CD14-positive monocyte (primary cell): Measurements from ENCODE around the gene LIN28A. TPM values are rescaled to one million over a fixed set of nuclear protein-coding genes. Genes with fewer than 3 reads are reported as not detected.

Experiments
- DNase-seq, 3 donors: peaks; one replicate each; pipeline ENCODE4 v3.0.0-alpha.2; 2011 to 2022
- H2AFZ ChIP-seq: 2 replicates; pipeline ENCODE4 v1.6.0; 2012; ENCODE audit warnings: mild to moderate bottlenecking, low read depth, low read length, inconsistent platforms; ENCODE audit not compliant: insufficient read depth, poor library complexity, severe bottlenecking
- H3K27ac ChIP-seq, 2 donors: 1 replicate in 1 of 2; 2 replicates in 1 of 2; pipeline ENCODE4 v1.5.1; 2012 to 2013; ENCODE audit warnings: low read length in 2 of 2, control low read depth in 1 of 2, inconsistent platforms in 1 of 2, low read depth in 1 of 2, mild to moderate bottlenecking in 1 of 2
- H3K27me3 ChIP-seq, 2 donors: one replicate each; pipeline versions ENCODE4 v1.6.0 to v1.6.1; 2011 to 2013; ENCODE audit warnings: low read length in 2 of 2; ENCODE audit not compliant: control insufficient read depth in 2 of 2, insufficient read depth in 2 of 2
- H3K36me3 ChIP-seq, 2 donors: replicated peaks in 1 of 2; 1 replicate in 1 of 2; 2 replicates in 1 of 2; pipeline versions ENCODE4 v1.5.1 to v1.6.1; 2012 to 2013; ENCODE audit warnings: low read length in 2 of 2, control low read depth in 1 of 2, inconsistent platforms in 1 of 2, mild to moderate bottlenecking in 1 of 2; ENCODE audit not compliant: insufficient read depth in 2 of 2, control insufficient read depth in 1 of 2
- H3K4me1 ChIP-seq, 2 donors: 1 replicate in 1 of 2; 2 replicates in 1 of 2; pipeline versions ENCODE4 v1.5.1 to v1.6.1; 2012 to 2013; ENCODE audit warnings: low read length in 2 of 2, control low read depth in 1 of 2, inconsistent platforms in 1 of 2, mild to moderate bottlenecking in 1 of 2, moderate library complexity in 1 of 2; ENCODE audit not compliant: insufficient read depth in 2 of 2, control insufficient read depth in 1 of 2
- H3K4me2 ChIP-seq: replicated peaks from 2 replicates; pipeline ENCODE3; 2012; ENCODE audit warnings: low read length, moderate library complexity, mild to moderate bottlenecking; ENCODE audit not compliant: poor library complexity, severe bottlenecking; ENCODE audit errors: extremely low read depth
- H3K4me3 ChIP-seq, 3 experiments: fragments of 200-600 bp in 1 of 3; sonication (generic) in 1 of 3; replicated peaks in 1 of 3; 1 replicate in 2 of 3; 2 replicates in 1 of 3; pipeline ENCODE4 v1.5.1; 2011 to 2013; ENCODE audit warnings: low read length in 3 of 3, mild to moderate bottlenecking in 3 of 3, control low read depth in 2 of 3, low read depth in 2 of 3, inconsistent platforms in 1 of 3, moderate library complexity in 1 of 3
- H3K79me2 ChIP-seq: 2 replicates; pipeline ENCODE4 v1.6.0; 2012; ENCODE audit warnings: mild to moderate bottlenecking, control low read depth, inconsistent platforms, low read length, moderate library complexity; ENCODE audit not compliant: insufficient read depth
- H3K9ac ChIP-seq: 2 replicates; pipeline ENCODE4 v1.6.0; 2017; ENCODE audit warnings: low read length, mild to moderate bottlenecking; ENCODE audit not compliant: insufficient read depth, poor library complexity, severe bottlenecking
- H3K9me3 ChIP-seq, 2 donors: replicated peaks in 1 of 2; 1 replicate in 1 of 2; 2 replicates in 1 of 2; pipeline versions ENCODE4 v1.5.1 to v1.6.1; 2012 to 2013; ENCODE audit warnings: low read length in 2 of 2, control low read depth in 1 of 2; ENCODE audit not compliant: control insufficient read depth in 1 of 2, insufficient read depth in 1 of 2
- H4K20me1 ChIP-seq: 2 replicates; pipeline ENCODE4 v1.6.0; 2012; ENCODE audit warnings: mild to moderate bottlenecking, low read length, control low read depth, moderate library complexity; ENCODE audit not compliant: insufficient read depth
- H3K27ac Mint-ChIP-seq, 7 donors: one replicate each; pipeline ENCODE4 v1.8.0; 2020; ENCODE audit warnings: mild to moderate bottlenecking in 7 of 7, mixed read lengths in 7 of 7, moderate library complexity in 6 of 7, inconsistent platforms in 2 of 7
- H3K27me3 Mint-ChIP-seq, 3 donors: one replicate each; pipeline ENCODE4 v1.8.0; 2021 to 2022; ENCODE audit warnings: low read depth in 3 of 3, mild to moderate bottlenecking in 3 of 3, mixed read lengths in 3 of 3, moderate library complexity in 3 of 3, inconsistent platforms in 1 of 3
- H3K36me3 Mint-ChIP-seq, 2 donors: one replicate each; pipeline ENCODE4 v1.8.0; 2020; ENCODE audit warnings: mixed read lengths in 2 of 2, inconsistent platforms in 1 of 2, mild to moderate bottlenecking in 1 of 2
- H3K4me1 Mint-ChIP-seq: one replicate; pipeline ENCODE4 v1.8.0; 2020; ENCODE audit warnings: mild to moderate bottlenecking, mixed read lengths
- H3K4me3 Mint-ChIP-seq, 2 donors: one replicate each; pipeline ENCODE4 v1.8.0; 2020; ENCODE audit warnings: mild to moderate bottlenecking in 2 of 2, mixed read lengths in 2 of 2, moderate library complexity in 1 of 2
- H3K9me3 Mint-ChIP-seq, 7 donors: one replicate each; pipeline ENCODE4 v1.8.0; 2020 to 2022; ENCODE audit warnings: mixed read lengths in 7 of 7, mild to moderate bottlenecking in 6 of 7, moderate library complexity in 6 of 7, inconsistent platforms in 2 of 7
- CTCF ChIP-seq: fragments of 200-600 bp; IDR thresholded peaks from one replicate; pipeline ENCODE4 v1.8.0; 2022; ENCODE audit warnings: antibody characterized with exemption, mild to moderate bottlenecking
- WGBS: methylation state at CpG from one replicate; pipeline ENCODE4 v1.1.5; 2013; ENCODE audit warnings: missing lambda C conversion rate; ENCODE audit not compliant: insufficient coverage; 5-methylcytosine and 5-hydroxymethylcytosine counted together
- intact Hi-C, 2 donors: fragments of 100-400 bp; cut with micrococcal nuclease; formaldehyde crosslinking; loops; one replicate each; pipeline versions ENCODE4 v1.15.0 to v1.15.1; 2023
- polyA plus RNA-seq, 3 donors: library from polyadenylated mRNA; depleted of rRNA in 1 of 3; unstranded in 2 of 3; stranded (reverse) in 1 of 3; fragments of 300-500 nt in 2 of 3; fragments of >200 nt in 1 of 3; fragmentation: Illumina TruSeq in 2 of 3; gene quantifications; 1 replicate in 2 of 3; 2 replicates in 1 of 3; pipeline ENCODE4 v1.2.3, GENCODE V29; 2012 to 2021

Gene LIN28A
- polyA plus RNA-seq, 3 donors: not detected

GRCh38 chr1:26368006-26368405 lies 42.6 kb upstream of the LIN28A start:
- no peak overlapping the region for H3K4me3 ChIP-seq
- peaks cover 18% of the 10 kb centered on the region for H3K4me1 Mint-ChIP-seq
- peaks cover 0 to 14% of the 10 kb centered on the region in 2 donors for H3K27me3 ChIP-seq
- no peaks in the 10 kb centered on the region for H4K20me1 ChIP-seq
- H3K9me3 Mint-ChIP-seq: peaks cover 0 to 3% (median 0%) of the 10 kb centered on the region in 7 donors
- no peak overlapping the region for H3K27ac Mint-ChIP-seq
- no peaks in the 10 kb centered on the region for H3K79me2 ChIP-seq
- no peak overlapping the region for H3K4me3 Mint-ChIP-seq
- no peak for TF ChIP-seq CTCF
- no peak overlapping the region for H3K27ac ChIP-seq
- no peak overlapping the region for H3K9ac ChIP-seq
- WGBS: 100% methylated on average over 1 of the region's 4 CpGs
- intact Hi-C loops: no loop called here
- DNase-seq: no peak
- H3K36me3 Mint-ChIP-seq: no peaks in the 10 kb centered on the region
- H3K36me3 ChIP-seq: no peaks in the 10 kb centered on the region
- H3K4me1 ChIP-seq: no peaks in the 10 kb centered on the region
- H3K4me2 ChIP-seq: no peak overlapping the region
- no peaks in the 10 kb centered on the region for H3K9me3 ChIP-seq
- no peak overlapping the region for H2AFZ ChIP-seq
- peaks cover 19 to 47% (median 28%) of the 10 kb centered on the region in 3 donors for H3K27me3 Mint-ChIP-seq

GRCh38 chr1:26368486-26368885 lies 42.1 kb upstream of the LIN28A start:
- no peak for TF ChIP-seq CTCF
- H3K27me3 ChIP-seq: peaks cover 0 to 14% of the 10 kb centered on the region in 2 donors
- H3K4me3 ChIP-seq: no peak overlapping the region
- no peak overlapping the region for H3K4me3 Mint-ChIP-seq
- no peaks in the 10 kb centered on the region for H3K9me3 ChIP-seq
- peak overlapping the region in 1 of 7 donors; percentile 27 for H3K27ac Mint-ChIP-seq
- H3K79me2 ChIP-seq: no peaks in the 10 kb centered on the region
- peaks cover 22 to 44% (median 25%) of the 10 kb centered on the region in 3 donors for H3K27me3 Mint-ChIP-seq
- no peaks in the 10 kb centered on the region for H3K36me3 ChIP-seq
- no peaks in the 10 kb centered on the region for H3K4me1 ChIP-seq
- H3K9me3 Mint-ChIP-seq: peaks cover 0 to 3% (median 0%) of the 10 kb centered on the region in 7 donors
- intact Hi-C loops: no loop called here
- H2AFZ ChIP-seq: no peak overlapping the region
- H3K9ac ChIP-seq: no peak overlapping the region
- H3K36me3 Mint-ChIP-seq: no peaks in the 10 kb centered on the region
- peaks cover 17% of the 10 kb centered on the region for H3K4me1 Mint-ChIP-seq
- no peak for DNase-seq
- H4K20me1 ChIP-seq: no peaks in the 10 kb centered on the region
- H3K27ac ChIP-seq: no peak overlapping the region
- H3K4me2 ChIP-seq: no peak overlapping the region
- 100% methylated on average over 1 of the region's 3 CpGs for WGBS
